Measurements from ENCODE around the gene TMPRSS11E. TPM values are rescaled to one million over a fixed set of nuclear protein-coding genes. Genes with fewer than 3 reads are reported as not detected.

The TMPRSS11E gene
- total RNA-seq, 4 donors from 2014 or later, result not detected

DNA sequence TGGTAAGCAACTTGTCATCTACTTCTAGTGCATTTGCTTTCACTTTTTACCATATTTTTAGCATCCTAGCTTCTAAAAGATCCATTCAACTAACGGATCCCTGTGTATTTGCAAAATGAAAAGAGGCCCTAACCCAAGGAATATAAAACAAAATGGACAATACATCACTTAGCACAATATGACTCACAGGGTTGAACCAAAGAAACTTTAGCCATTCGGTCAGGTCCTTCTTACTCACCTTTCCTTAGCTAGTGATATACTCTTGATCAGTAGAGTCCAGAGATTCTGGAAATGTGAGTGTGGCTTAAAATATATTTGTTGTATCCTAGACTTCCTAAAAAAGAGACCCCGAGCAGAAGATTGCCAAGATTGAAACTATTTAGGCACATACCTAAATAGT, 19.5 kb downstream of the TMPRSS11E start:
- Histone ChIP-seq H3K9me3 (no peaks in the 10 kb centered on the region), H3K27me3 (no peaks in the 10 kb centered on the region), H3K36me3 (no peaks in the 10 kb centered on the region), H3K27ac (no peak overlapping the region), H3K4me3 (no peak overlapping the region), H3K4me1 (no peaks in the 10 kb centered on the region)
- no peak for TF ChIP-seq POLR2A (IDR thresholded peaks at IDR 0.05)
- intact Hi-C loops (cut with DNase I; ENCODE audit: low total_unique reads) (no loop called here), in situ Hi-C loops (cut with MboI; ENCODE audit: low sequenced_read_pairs in 4 of 4) (no loop called here)
- no peak for DNase-seq
- ATAC-seq, result no peak

- ATAC-seq (no peak), DNase-seq (no peak)
- intact Hi-C loops (cut with DNase I; ENCODE audit: low total_unique reads), result no loop called here
- no peaks in the 10 kb centered on the region for H3K4me1 ChIP-seq
- no peak for TF ChIP-seq CTCF (IDR thresholded peaks at IDR 0.05 in 4 of 5, conservative IDR thresholded peaks at IDR 0.05 in 1 of 5)
- no peak for TF ChIP-seq POLR2A (IDR thresholded peaks at IDR 0.05)
- H3K27me3 ChIP-seq, result no peaks in the 10 kb centered on the region
- no peaks in the 10 kb centered on the region for H3K36me3 ChIP-seq
- in situ Hi-C loops (cut with MboI; ENCODE audit: low sequenced_read_pairs in 4 of 4), result no loop called here
- H3K4me3 ChIP-seq, result no peak overlapping the region
- no peaks in the 10 kb centered on the region for H3K9me3 ChIP-seq
- H3K27ac ChIP-seq, result no peak overlapping the region
Measured at GRCh38 chr4:68469482-68469881, 22.2 kb downstream of the TMPRSS11E start.

- TF ChIP-seq CTCF (IDR thresholded peaks at IDR 0.05 in 4 of 5, conservative IDR thresholded peaks at IDR 0.05 in 1 of 5), result no peak
- no peak for TF ChIP-seq POLR2A (IDR thresholded peaks at IDR 0.05)
- intact Hi-C loops (cut with DNase I; ENCODE audit: low total_unique reads) (no loop called here), in situ Hi-C loops (cut with MboI; ENCODE audit: low sequenced_read_pairs in 4 of 4) (no loop called here)
- no peaks in the 10 kb centered on the region for H3K9me3 ChIP-seq
- no peaks in the 10 kb centered on the region for H3K36me3 ChIP-seq
- no peak overlapping the region for H3K4me3 ChIP-seq
- H3K27ac ChIP-seq, result no peak overlapping the region
- DNase-seq (no peak), ATAC-seq (no peak)
- H3K27me3 ChIP-seq, result no peaks in the 10 kb centered on the region
- no peaks in the 10 kb centered on the region for H3K4me1 ChIP-seq
Measured at GRCh38 chr4:68476191-68476590, 28.9 kb downstream of the TMPRSS11E start.

GRCh38 chr4:68489338-68489737, 42.1 kb downstream of the TMPRSS11E start:
- DNase-seq, result no peak
- Histone ChIP-seq H3K27me3 (no peaks in the 10 kb centered on the region), H3K4me3 (no peak overlapping the region), H3K9me3 (no peaks in the 10 kb centered on the region), H3K27ac (no peak overlapping the region), H3K4me1 (no peaks in the 10 kb centered on the region), H3K36me3 (no peaks in the 10 kb centered on the region)
- intact Hi-C loops (cut with DNase I; ENCODE audit: low total_unique reads), result no loop called here
- in situ Hi-C loops (cut with MboI; ENCODE audit: low sequenced_read_pairs in 4 of 4), result no loop called here
- TF ChIP-seq CTCF (IDR thresholded peaks at IDR 0.05 in 4 of 5, conservative IDR thresholded peaks at IDR 0.05 in 1 of 5), result no peak
- no peak for TF ChIP-seq POLR2A (IDR thresholded peaks at IDR 0.05)
- no peak for ATAC-seq

GRCh38 chr4:68490826-68491457, 43.7 kb downstream of the TMPRSS11E start:
- in situ Hi-C loops (cut with MboI; ENCODE audit: low sequenced_read_pairs in 4 of 4), result no loop called here
- no peak for DNase-seq
- intact Hi-C loops (cut with DNase I; ENCODE audit: low total_unique reads), result no loop called here
- Histone ChIP-seq H3K27me3 (no peaks in the 10 kb centered on the region), H3K4me3 (no peak overlapping the region), H3K9me3 (no peaks in the 10 kb centered on the region), H3K36me3 (no peaks in the 10 kb centered on the region), H3K27ac (no peak overlapping the region), H3K4me1 (no peaks in the 10 kb centered on the region)
- ATAC-seq, result no peak
- TF ChIP-seq POLR2A (IDR thresholded peaks at IDR 0.05) (no peak), CTCF (IDR thresholded peaks at IDR 0.05 in 4 of 5, conservative IDR thresholded peaks at IDR 0.05 in 1 of 5) (no peak)

Measured in gastrocnemius medialis (tissue), 4 donors.